Adrenal gland (tissue), 5 donors: Measurements from ENCODE around the gene NKIRAS2.

Source experiments
- CTCF ChIP-seq, 6 experiments: fragments of 450-650 bp in 4 of 6; fragments of 200-600 bp in 2 of 6; sonication (generic) in 1 of 6; IDR thresholded peaks; 1 replicate in 5 of 6; 2 replicates in 1 of 6; pipeline versions ENCODE4 v1.5.1 to v1.8.0; 2016 to 2021; ENCODE audit warnings: antibody characterized with exemption in 6 of 6, mild to moderate bottlenecking in 2 of 6, moderate library complexity in 1 of 6
- POLR2A ChIP-seq, 2 donors: fragments of 450-650 bp; IDR thresholded peaks; one replicate each; pipeline ENCODE4 v1.6.1; 2017; ENCODE audit warnings: antibody characterized with exemption in 2 of 2, mild to moderate bottlenecking in 2 of 2, moderate library complexity in 1 of 2
- donor health status: DM: no; HTN: no; CAD: no.

GRCh38 chr17:42017866-42018200 is 2.1 kb upstream of the NKIRAS2 start:
- no peak for TF ChIP-seq CTCF (IDR thresholded peaks at IDR 0.05)
- no peak for TF ChIP-seq POLR2A (IDR thresholded peaks at IDR 0.05)
